ENCODE data around the gene NCOA7.

DNA sequence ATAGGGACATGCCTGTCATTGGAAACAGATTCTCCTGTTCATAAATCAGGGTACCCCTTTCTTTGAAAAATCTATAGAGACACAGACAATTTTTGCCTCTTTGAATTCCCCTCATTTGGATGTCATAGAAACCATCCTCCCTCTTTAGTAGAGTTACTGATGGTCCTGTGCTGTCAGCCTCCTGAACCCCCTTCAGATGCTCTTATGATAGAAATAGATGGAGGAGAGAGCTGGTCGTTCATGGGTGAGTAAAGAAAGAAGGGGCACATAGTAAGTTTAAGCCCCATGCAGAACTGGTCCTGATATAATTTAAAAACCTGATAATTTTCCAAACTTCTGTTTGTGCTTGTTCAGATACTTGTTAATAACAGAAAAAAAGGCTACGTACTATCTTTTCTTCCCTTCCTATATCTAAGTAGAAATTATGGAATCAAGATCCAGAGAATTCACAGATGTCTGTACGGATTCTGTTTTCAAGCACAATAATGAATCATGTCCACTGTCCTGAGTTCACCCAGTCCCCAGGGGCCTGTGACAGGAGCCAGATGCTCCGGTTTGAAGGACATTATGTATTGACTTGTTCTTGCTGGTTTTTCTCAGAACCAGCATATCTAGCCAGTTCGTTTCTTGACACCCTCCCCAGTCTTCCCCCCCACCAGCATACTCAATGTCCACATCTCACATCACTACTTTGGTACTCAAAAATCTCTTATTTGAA is 78.1 kb downstream of the NCOA7 start:
- TF ChIP-seq, protein P1, sequence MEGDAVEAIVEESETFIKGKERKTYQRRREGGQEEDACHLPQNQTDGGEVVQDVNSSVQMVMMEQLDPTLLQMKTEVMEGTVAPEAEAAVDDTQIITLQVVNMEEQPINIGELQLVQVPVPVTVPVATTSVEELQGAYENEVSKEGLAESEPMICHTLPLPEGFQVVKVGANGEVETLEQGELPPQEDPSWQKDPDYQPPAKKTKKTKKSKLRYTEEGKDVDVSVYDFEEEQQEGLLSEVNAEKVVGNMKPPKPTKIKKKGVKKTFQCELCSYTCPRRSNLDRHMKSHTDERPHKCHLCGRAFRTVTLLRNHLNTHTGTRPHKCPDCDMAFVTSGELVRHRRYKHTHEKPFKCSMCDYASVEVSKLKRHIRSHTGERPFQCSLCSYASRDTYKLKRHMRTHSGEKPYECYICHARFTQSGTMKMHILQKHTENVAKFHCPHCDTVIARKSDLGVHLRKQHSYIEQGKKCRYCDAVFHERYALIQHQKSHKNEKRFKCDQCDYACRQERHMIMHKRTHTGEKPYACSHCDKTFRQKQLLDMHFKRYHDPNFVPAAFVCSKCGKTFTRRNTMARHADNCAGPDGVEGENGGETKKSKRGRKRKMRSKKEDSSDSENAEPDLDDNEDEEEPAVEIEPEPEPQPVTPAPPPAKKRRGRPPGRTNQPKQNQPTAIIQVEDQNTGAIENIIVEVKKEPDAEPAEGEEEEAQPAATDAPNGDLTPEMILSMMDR (IDR thresholded peaks at IDR 0.05) = no peak
- TF ChIP-seq POLR2A (IDR thresholded peaks at IDR 0.05) (no peak), EP300 (IDR thresholded peaks at IDR 0.05) (no peak), POLR2AphosphoS5 (IDR thresholded peaks at IDR 0.05) (no peak)

Data from upper lobe of left lung (tissue), 4 donors.